Panc1 (cell line): ENCODE data around the gene TMEM131. TPM values are rescaled to one million over a fixed set of nuclear protein-coding genes. Genes with fewer than 3 reads are reported as not detected.

Experiments
- ATAC-seq: fragments of 200-7000 bp; cut with Tn5 transposase; 2 replicates; pipeline ENCODE4 v1.9.1; 2020; ENCODE audit warnings: mild to moderate bottlenecking, moderate library complexity
- BruUV-seq: library from RNA; stranded (reverse); fragments of 400-500 nt; replicated peaks from 2 replicates; lab custom pipeline; 2021; lab: Mats Ljungman, UMichigan
- CTCF ChIA-PET: fragments of 300-600 bp; sonication (Branson Sonifier 250); formaldehyde crosslinking; loops from one replicate; lab custom pipeline; 2022; ENCODE audit warnings: antibody characterized with exemption; lab: Charles Lee
- POLR2A ChIA-PET: fragments of 300-600 bp; sonication (Branson Sonifier 250); formaldehyde crosslinking; loops from one replicate; lab custom pipeline; 2022; ENCODE audit warnings: antibody characterized with exemption; lab: Charles Lee
- DNase-seq: peaks from one replicate; pipeline ENCODE4 v3.0.0-alpha.2; 2010; ENCODE audit warnings: low read depth, low spot score
- H3K27ac ChIP-seq: 2 replicates; pipeline ENCODE4 v1.5.1; 2011; ENCODE audit warnings: mild to moderate bottlenecking, low read length, inconsistent platforms
- H3K27me3 ChIP-seq: fragments of 200-500 bp; sonication (Bioruptor generic); 2 replicates; pipeline ENCODE4 v1.6.0; 2014; ENCODE audit warnings: low read length, inconsistent platforms; ENCODE audit not compliant: control insufficient read depth, insufficient read depth
- H3K36me3 ChIP-seq: fragments of 200-500 bp; sonication (Bioruptor generic); 2 replicates; pipeline ENCODE4 v1.5.1; 2014; ENCODE audit warnings: inconsistent platforms, mild to moderate bottlenecking, low read length, moderate library complexity; ENCODE audit not compliant: control insufficient read depth, insufficient read depth
- H3K4me1 ChIP-seq: 2 replicates; pipeline ENCODE4 v1.5.1; 2011; ENCODE audit warnings: inconsistent platforms, mild to moderate bottlenecking, low read length, moderate library complexity; ENCODE audit not compliant: control insufficient read depth, insufficient read depth
- H3K4me3 ChIP-seq, 2 experiments: 2 replicates each; pipeline ENCODE4 v1.5.1; 2011 to 2012; ENCODE audit warnings: low read depth in 2 of 2, low read length in 2 of 2, mild to moderate bottlenecking in 2 of 2, inconsistent platforms in 1 of 2, moderate library complexity in 1 of 2
- H3K9me3 ChIP-seq: fragments of 200-500 bp; sonication (Bioruptor generic); 2 replicates; pipeline ENCODE4 v1.5.1; 2014; ENCODE audit warnings: low read depth, mild to moderate bottlenecking, inconsistent platforms, low read length, moderate library complexity; ENCODE audit not compliant: control insufficient read depth, insufficient read depth
- POLR2AphosphoS5 ChIP-seq: IDR thresholded peaks from 2 replicates; pipeline ENCODE4 v1.6.1; 2012; ENCODE audit warnings: mild to moderate bottlenecking, low read depth, low read length, moderate library complexity
- SIN3A ChIP-seq: IDR thresholded peaks from 2 replicates; pipeline ENCODE4 v1.6.1; 2012; ENCODE audit warnings: low read depth, mild to moderate bottlenecking, low read length, moderate library complexity, borderline replicate concordance; ENCODE audit not compliant: insufficient read depth
- TCF7L2 ChIP-seq: IDR thresholded peaks from 2 replicates; pipeline ENCODE4 v1.6.1; 2011; ENCODE audit warnings: mild to moderate bottlenecking, low read depth, low read length, inconsistent platforms
- in situ Hi-C: cut with HindIII; loops from 2 replicates; pipeline ENCODE4 v1.10.0; 2016; ENCODE audit warnings: low sequenced_read_pairs, low pct_unique_long_range_greater_than_20kb
- intact Hi-C: fragments of 100-400 bp; cut with micrococcal nuclease; formaldehyde crosslinking; loops from one replicate; pipeline ENCODE4 v1.10.0; 2022; ENCODE audit not compliant: unreplicated experiment
- total RNA-seq: library from RNA; stranded (reverse); gene quantifications from one replicate; pipeline ENCODE4 v1.2.1, GENCODE V29; 2021; ENCODE audit not compliant: unreplicated experiment
- TF ChIP-seq, protein P1 (sequence below): fragments of 450-650 bp; IDR thresholded peaks from 2 replicates; pipeline ENCODE4 v1.5.1; 2017; ENCODE audit warnings: mild to moderate bottlenecking
- TF ChIP-seq, protein P2 (sequence below), 2 experiments: IDR thresholded peaks; 2 replicates each; pipeline ENCODE4 v1.6.1; 2011 to 2012; ENCODE audit warnings: low read depth in 2 of 2, control low read depth in 1 of 2, low read length in 1 of 2, mild to moderate bottlenecking in 1 of 2, moderate library complexity in 1 of 2; ENCODE audit not compliant: insufficient read depth in 1 of 2

The TMEM131 gene
- total RNA-seq, 1 experiment from 2014 or later, result 43.4 TPM

DNA sequence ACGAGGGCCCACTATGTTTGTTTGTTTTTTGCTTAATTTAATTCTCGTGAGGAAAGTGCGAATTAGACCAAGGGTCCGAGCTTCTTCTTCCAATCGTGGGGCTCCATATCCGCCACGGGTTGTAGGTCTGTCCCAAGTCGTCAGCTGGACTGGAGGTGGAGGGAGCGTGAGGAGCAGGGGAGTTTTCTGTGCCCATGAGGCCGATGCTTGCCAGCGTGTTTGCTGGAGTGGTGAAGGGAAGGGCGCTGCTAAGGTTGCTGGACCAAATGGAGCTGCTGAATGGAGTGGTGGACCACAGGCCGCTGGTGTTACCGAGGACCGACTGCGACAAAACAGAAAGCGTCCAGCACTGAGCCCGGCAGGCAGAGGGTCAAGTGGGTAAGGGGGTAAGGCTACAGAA, 238.7 kb downstream of the TMEM131 start:
- ATAC-seq, result no peak
- Histone ChIP-seq H3K27me3 (no peaks in the 10 kb centered on the region), H3K27ac (no peak overlapping the region), H3K9me3 (no peaks in the 10 kb centered on the region), H3K36me3 (0 out of 2 replicates have a peak, but pooled peaks cover 4% of the 10 kb centered on the region), H3K4me1 (no peaks in the 10 kb centered on the region), H3K4me3 (no peak overlapping the region)
- no TSS peak for BruUV-seq
- POLR2A ChIA-PET, result no interaction called here
- intact Hi-C loops, result no loop called here
- DNase-seq, result no peak
- CTCF ChIA-PET, result no interaction called here
- in situ Hi-C loops, result no loop called here
- no peak for TF ChIP-seq SIN3A
- TF ChIP-seq POLR2AphosphoS5, result no peak
- TF ChIP-seq, protein P1, sequence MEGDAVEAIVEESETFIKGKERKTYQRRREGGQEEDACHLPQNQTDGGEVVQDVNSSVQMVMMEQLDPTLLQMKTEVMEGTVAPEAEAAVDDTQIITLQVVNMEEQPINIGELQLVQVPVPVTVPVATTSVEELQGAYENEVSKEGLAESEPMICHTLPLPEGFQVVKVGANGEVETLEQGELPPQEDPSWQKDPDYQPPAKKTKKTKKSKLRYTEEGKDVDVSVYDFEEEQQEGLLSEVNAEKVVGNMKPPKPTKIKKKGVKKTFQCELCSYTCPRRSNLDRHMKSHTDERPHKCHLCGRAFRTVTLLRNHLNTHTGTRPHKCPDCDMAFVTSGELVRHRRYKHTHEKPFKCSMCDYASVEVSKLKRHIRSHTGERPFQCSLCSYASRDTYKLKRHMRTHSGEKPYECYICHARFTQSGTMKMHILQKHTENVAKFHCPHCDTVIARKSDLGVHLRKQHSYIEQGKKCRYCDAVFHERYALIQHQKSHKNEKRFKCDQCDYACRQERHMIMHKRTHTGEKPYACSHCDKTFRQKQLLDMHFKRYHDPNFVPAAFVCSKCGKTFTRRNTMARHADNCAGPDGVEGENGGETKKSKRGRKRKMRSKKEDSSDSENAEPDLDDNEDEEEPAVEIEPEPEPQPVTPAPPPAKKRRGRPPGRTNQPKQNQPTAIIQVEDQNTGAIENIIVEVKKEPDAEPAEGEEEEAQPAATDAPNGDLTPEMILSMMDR, result no peak
- TF ChIP-seq, protein P2, sequence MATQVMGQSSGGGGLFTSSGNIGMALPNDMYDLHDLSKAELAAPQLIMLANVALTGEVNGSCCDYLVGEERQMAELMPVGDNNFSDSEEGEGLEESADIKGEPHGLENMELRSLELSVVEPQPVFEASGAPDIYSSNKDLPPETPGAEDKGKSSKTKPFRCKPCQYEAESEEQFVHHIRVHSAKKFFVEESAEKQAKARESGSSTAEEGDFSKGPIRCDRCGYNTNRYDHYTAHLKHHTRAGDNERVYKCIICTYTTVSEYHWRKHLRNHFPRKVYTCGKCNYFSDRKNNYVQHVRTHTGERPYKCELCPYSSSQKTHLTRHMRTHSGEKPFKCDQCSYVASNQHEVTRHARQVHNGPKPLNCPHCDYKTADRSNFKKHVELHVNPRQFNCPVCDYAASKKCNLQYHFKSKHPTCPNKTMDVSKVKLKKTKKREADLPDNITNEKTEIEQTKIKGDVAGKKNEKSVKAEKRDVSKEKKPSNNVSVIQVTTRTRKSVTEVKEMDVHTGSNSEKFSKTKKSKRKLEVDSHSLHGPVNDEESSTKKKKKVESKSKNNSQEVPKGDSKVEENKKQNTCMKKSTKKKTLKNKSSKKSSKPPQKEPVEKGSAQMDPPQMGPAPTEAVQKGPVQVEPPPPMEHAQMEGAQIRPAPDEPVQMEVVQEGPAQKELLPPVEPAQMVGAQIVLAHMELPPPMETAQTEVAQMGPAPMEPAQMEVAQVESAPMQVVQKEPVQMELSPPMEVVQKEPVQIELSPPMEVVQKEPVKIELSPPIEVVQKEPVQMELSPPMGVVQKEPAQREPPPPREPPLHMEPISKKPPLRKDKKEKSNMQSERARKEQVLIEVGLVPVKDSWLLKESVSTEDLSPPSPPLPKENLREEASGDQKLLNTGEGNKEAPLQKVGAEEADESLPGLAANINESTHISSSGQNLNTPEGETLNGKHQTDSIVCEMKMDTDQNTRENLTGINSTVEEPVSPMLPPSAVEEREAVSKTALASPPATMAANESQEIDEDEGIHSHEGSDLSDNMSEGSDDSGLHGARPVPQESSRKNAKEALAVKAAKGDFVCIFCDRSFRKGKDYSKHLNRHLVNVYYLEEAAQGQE (IDR thresholded peaks at IDR 0.05; ENCODE audit: insufficient read depth in 1 of 2, low read depth in 2 of 2, low read length in 1 of 2), result no peak
- no peak for TF ChIP-seq TCF7L2

DNA sequence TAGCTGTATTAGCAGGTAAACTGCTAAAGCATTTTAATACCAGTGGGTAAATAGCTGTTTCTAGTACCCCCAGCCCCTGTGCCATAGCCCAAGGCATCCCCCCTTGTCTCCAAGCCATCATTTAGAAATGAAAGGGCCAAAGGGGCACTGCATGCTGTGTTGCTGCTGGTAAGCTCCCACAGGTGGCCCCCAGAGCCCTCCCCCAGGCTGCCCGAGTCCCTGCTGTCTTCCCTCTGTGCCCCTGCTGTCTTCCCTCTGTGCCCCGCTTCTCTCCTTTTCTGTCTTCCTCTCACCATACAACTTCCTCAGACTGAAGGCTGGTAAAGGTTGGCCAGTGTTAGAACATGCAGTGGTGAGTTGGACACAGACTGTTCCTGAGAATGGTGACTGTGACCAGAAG, 240.3 kb downstream of the TMEM131 start:
- Histone ChIP-seq H3K27ac (no peak overlapping the region), H3K36me3 (0 out of 2 replicates have a peak, but pooled peaks cover 4% of the 10 kb centered on the region)
- no peak for ATAC-seq

More for the DNA sequence above, 240.3 kb downstream of the TMEM131 start:
- intact Hi-C loops (no loop called here), in situ Hi-C loops (no loop called here)
- Histone ChIP-seq H3K27me3 (no peaks in the 10 kb centered on the region), H3K9me3 (no peaks in the 10 kb centered on the region), H3K4me1 (no peaks in the 10 kb centered on the region), H3K4me3 (no peak overlapping the region)
- TF ChIP-seq, protein P1, result no peak
- TF ChIP-seq SIN3A (no peak), TCF7L2 (no peak), POLR2AphosphoS5 (no peak)
- TF ChIP-seq, protein P2 (IDR thresholded peaks at IDR 0.05; ENCODE audit: insufficient read depth in 1 of 2, low read depth in 2 of 2, low read length in 1 of 2), result no peak
- DNase-seq, result no peak
- POLR2A ChIA-PET, result interaction anchor here (0.7 kb wide), 1 partner anchor 51 kb away, joined by 5 read pairs; no protein-coding TSS in a partner anchor
- CTCF ChIA-PET, result no interaction called here
- no TSS peak for BruUV-seq
